ENCODE data around the gene FMC1. TPM values are rescaled to one million over a fixed set of nuclear protein-coding genes. Genes with fewer than 3 reads are reported as not detected.

Gene FMC1
- total RNA-seq, result 48.0 TPM

- peak within 1 kb of the TSS; percentile 95 to 100 (median 98) for H3K4me3 ChIP-seq (ENCODE audit: low read length in 3 of 3)
- no peaks in the 10 kb centered on the region for H3K27me3 ChIP-seq (ENCODE audit: control insufficient read depth in 3 of 3, insufficient read depth in 3 of 3, low read length in 3 of 3)
- H3K4me1 ChIP-seq (ENCODE audit: control insufficient read depth in 3 of 3, insufficient read depth in 3 of 3, low read length in 3 of 3), result peaks cover 9 to 12% (median 11%) of the 10 kb centered on the region in 3 donors
- H3K36me3 ChIP-seq (ENCODE audit: control insufficient read depth in 3 of 3, insufficient read depth in 3 of 3, low read length in 3 of 3), result peaks cover 4 to 5% (median 4%) of the 10 kb centered on the region in 3 donors
- peaks cover 0 to 2% (median 0%) of the 10 kb centered on the region in 3 donors for H3K9me3 ChIP-seq (ENCODE audit: control insufficient read depth in 3 of 3, low read length in 3 of 3)
- peak within 1 kb of the TSS; percentile 98 to 100 (median 100) for H3K9ac ChIP-seq (ENCODE audit: low read depth in 1 of 3, low read length in 3 of 3)
- peak within 1 kb of the TSS; percentile 100 for H3K27ac ChIP-seq (ENCODE audit: low read depth, low read length)
Observed at GRCh38 chr7:139341058-139341775, at the start of gene FMC1. Gene FMC1, plus strand, starts transcription at chr7:139341337. Its CDS starts 48 bp downstream, at chr7:139341385.

GRCh38 chr7:139292821-139293220 is 48.3 kb upstream of the FMC1 start:
- Histone ChIP-seq H3K27me3 (ENCODE audit: control insufficient read depth in 3 of 3, insufficient read depth in 3 of 3, low read length in 3 of 3) (no peaks in the 10 kb centered on the region), H3K9ac (ENCODE audit: low read depth in 1 of 3, low read length in 3 of 3) (no peak overlapping the region), H3K36me3 (ENCODE audit: control insufficient read depth in 3 of 3, insufficient read depth in 3 of 3, low read length in 3 of 3) (peaks cover 7 to 27% (median 14%) of the 10 kb centered on the region in 3 donors)

GRCh38 chr7:139293534-139293933 is 47.6 kb upstream of the FMC1 start:
- Histone ChIP-seq H3K27me3 (ENCODE audit: control insufficient read depth in 3 of 3, insufficient read depth in 3 of 3, low read length in 3 of 3) (no peaks in the 10 kb centered on the region), H3K36me3 (ENCODE audit: control insufficient read depth in 3 of 3, insufficient read depth in 3 of 3, low read length in 3 of 3) (peaks cover 9 to 27% (median 19%) of the 10 kb centered on the region in 3 donors), H3K4me3 (ENCODE audit: low read length in 3 of 3) (no peak overlapping the region), H3K9ac (ENCODE audit: low read depth in 1 of 3, low read length in 3 of 3) (no peak overlapping the region), H3K9me3 (ENCODE audit: control insufficient read depth in 3 of 3, low read length in 3 of 3) (no peaks in the 10 kb centered on the region), H3K4me1 (ENCODE audit: control insufficient read depth in 3 of 3, insufficient read depth in 3 of 3, low read length in 3 of 3) (no peaks in the 10 kb centered on the region), H3K27ac (ENCODE audit: low read depth, low read length) (no peak overlapping the region)

More at GRCh38 chr7:139292821-139293220, 48.3 kb upstream of the FMC1 start:
- no peaks in the 10 kb centered on the region for H3K9me3 ChIP-seq (ENCODE audit: control insufficient read depth in 3 of 3, low read length in 3 of 3)
- no peaks in the 10 kb centered on the region for H3K4me1 ChIP-seq (ENCODE audit: control insufficient read depth in 3 of 3, insufficient read depth in 3 of 3, low read length in 3 of 3)
- H3K4me3 ChIP-seq (ENCODE audit: low read length in 3 of 3), result no peak overlapping the region
- no peak overlapping the region for H3K27ac ChIP-seq (ENCODE audit: low read depth, low read length)

- H3K4me1 ChIP-seq (ENCODE audit: control insufficient read depth in 3 of 3, insufficient read depth in 3 of 3, low read length in 3 of 3), result no peaks in the 10 kb centered on the region
- peaks cover 10 to 27% (median 26%) of the 10 kb centered on the region in 3 donors for H3K36me3 ChIP-seq (ENCODE audit: control insufficient read depth in 3 of 3, insufficient read depth in 3 of 3, low read length in 3 of 3)
- no peak overlapping the region for H3K9ac ChIP-seq (ENCODE audit: low read depth in 1 of 3, low read length in 3 of 3)
- no peaks in the 10 kb centered on the region for H3K9me3 ChIP-seq (ENCODE audit: control insufficient read depth in 3 of 3, low read length in 3 of 3)
- no peak overlapping the region for H3K4me3 ChIP-seq (ENCODE audit: low read length in 3 of 3)
- no peak overlapping the region for H3K27ac ChIP-seq (ENCODE audit: low read depth, low read length)
- no peaks in the 10 kb centered on the region for H3K27me3 ChIP-seq (ENCODE audit: control insufficient read depth in 3 of 3, insufficient read depth in 3 of 3, low read length in 3 of 3)
Observed at GRCh38 chr7:139294241-139294640, 46.9 kb upstream of the FMC1 start.

GRCh38 chr7:139294951-139295575 is 46.1 kb upstream of the FMC1 start:
- Histone ChIP-seq H3K27ac (ENCODE audit: low read depth, low read length) (no peak overlapping the region), H3K36me3 (ENCODE audit: control insufficient read depth in 3 of 3, insufficient read depth in 3 of 3, low read length in 3 of 3) (peaks cover 10 to 27% (median 27%) of the 10 kb centered on the region in 3 donors), H3K4me3 (ENCODE audit: low read length in 3 of 3) (no peak overlapping the region), H3K4me1 (ENCODE audit: control insufficient read depth in 3 of 3, insufficient read depth in 3 of 3, low read length in 3 of 3) (no peaks in the 10 kb centered on the region), H3K27me3 (ENCODE audit: control insufficient read depth in 3 of 3, insufficient read depth in 3 of 3, low read length in 3 of 3) (no peaks in the 10 kb centered on the region), H3K9ac (ENCODE audit: low read depth in 1 of 3, low read length in 3 of 3) (no peak overlapping the region), H3K9me3 (ENCODE audit: control insufficient read depth in 3 of 3, low read length in 3 of 3) (no peaks in the 10 kb centered on the region)

GRCh38 chr7:139297795-139298194 is 43.3 kb upstream of the FMC1 start:
- H3K9me3 ChIP-seq (ENCODE audit: control insufficient read depth in 3 of 3, low read length in 3 of 3), result no peaks in the 10 kb centered on the region
- H3K4me1 ChIP-seq (ENCODE audit: control insufficient read depth in 3 of 3, insufficient read depth in 3 of 3, low read length in 3 of 3), result no peaks in the 10 kb centered on the region
- no peak overlapping the region for H3K4me3 ChIP-seq (ENCODE audit: low read length in 3 of 3)
- no peaks in the 10 kb centered on the region for H3K27me3 ChIP-seq (ENCODE audit: control insufficient read depth in 3 of 3, insufficient read depth in 3 of 3, low read length in 3 of 3)
- peaks cover 9 to 26% (median 25%) of the 10 kb centered on the region in 3 donors for H3K36me3 ChIP-seq (ENCODE audit: control insufficient read depth in 3 of 3, insufficient read depth in 3 of 3, low read length in 3 of 3)
- H3K27ac ChIP-seq (ENCODE audit: low read depth, low read length), result no peak overlapping the region
- H3K9ac ChIP-seq (ENCODE audit: low read depth in 1 of 3, low read length in 3 of 3), result no peak overlapping the region

GRCh38 chr7:139299296-139299695 is 41.8 kb upstream of the FMC1 start:
- H3K27me3 ChIP-seq (ENCODE audit: control insufficient read depth in 3 of 3, insufficient read depth in 3 of 3, low read length in 3 of 3), result no peaks in the 10 kb centered on the region
- no peaks in the 10 kb centered on the region for H3K9me3 ChIP-seq (ENCODE audit: control insufficient read depth in 3 of 3, low read length in 3 of 3)
- H3K9ac ChIP-seq (ENCODE audit: low read depth in 1 of 3, low read length in 3 of 3), result no peak overlapping the region
- H3K4me1 ChIP-seq (ENCODE audit: control insufficient read depth in 3 of 3, insufficient read depth in 3 of 3, low read length in 3 of 3), result no peaks in the 10 kb centered on the region
- H3K4me3 ChIP-seq (ENCODE audit: low read length in 3 of 3), result no peak overlapping the region
- no peak overlapping the region for H3K27ac ChIP-seq (ENCODE audit: low read depth, low read length)
- H3K36me3 ChIP-seq (ENCODE audit: control insufficient read depth in 3 of 3, insufficient read depth in 3 of 3, low read length in 3 of 3), result peaks cover 8 to 23% (median 22%) of the 10 kb centered on the region in 3 donors

- no peaks in the 10 kb centered on the region for H3K4me1 ChIP-seq (ENCODE audit: control insufficient read depth in 3 of 3, insufficient read depth in 3 of 3, low read length in 3 of 3)
- peaks cover 5 to 25% (median 21%) of the 10 kb centered on the region in 3 donors for H3K36me3 ChIP-seq (ENCODE audit: control insufficient read depth in 3 of 3, insufficient read depth in 3 of 3, low read length in 3 of 3)
- no peak overlapping the region for H3K27ac ChIP-seq (ENCODE audit: low read depth, low read length)
Observed at GRCh38 chr7:139300390-139300789, 40.7 kb upstream of the FMC1 start.

GRCh38 chr7:139304517-139304916 is 36.6 kb upstream of the FMC1 start:
- Histone ChIP-seq H3K9ac (ENCODE audit: low read depth in 1 of 3, low read length in 3 of 3) (no peak overlapping the region), H3K27ac (ENCODE audit: low read depth, low read length) (no peak overlapping the region), H3K9me3 (ENCODE audit: control insufficient read depth in 3 of 3, low read length in 3 of 3) (no peaks in the 10 kb centered on the region), H3K36me3 (ENCODE audit: control insufficient read depth in 3 of 3, insufficient read depth in 3 of 3, low read length in 3 of 3) (peaks cover 0 to 11% (median 5%) of the 10 kb centered on the region in 3 donors), H3K4me1 (ENCODE audit: control insufficient read depth in 3 of 3, insufficient read depth in 3 of 3, low read length in 3 of 3) (no peaks in the 10 kb centered on the region), H3K4me3 (ENCODE audit: low read length in 3 of 3) (no peak overlapping the region), H3K27me3 (ENCODE audit: control insufficient read depth in 3 of 3, insufficient read depth in 3 of 3, low read length in 3 of 3) (no peaks in the 10 kb centered on the region)

More at GRCh38 chr7:139300390-139300789, 40.7 kb upstream of the FMC1 start:
- H3K4me3 ChIP-seq (ENCODE audit: low read length in 3 of 3), result no peak overlapping the region
- no peaks in the 10 kb centered on the region for H3K27me3 ChIP-seq (ENCODE audit: control insufficient read depth in 3 of 3, insufficient read depth in 3 of 3, low read length in 3 of 3)
- H3K9me3 ChIP-seq (ENCODE audit: control insufficient read depth in 3 of 3, low read length in 3 of 3), result no peaks in the 10 kb centered on the region
- H3K9ac ChIP-seq (ENCODE audit: low read depth in 1 of 3, low read length in 3 of 3), result no peak overlapping the region

GRCh38 chr7:139317939-139318505 is 23.1 kb upstream of the FMC1 start:
- Histone ChIP-seq H3K9me3 (ENCODE audit: control insufficient read depth in 3 of 3, low read length in 3 of 3) (no peaks in the 10 kb centered on the region), H3K9ac (ENCODE audit: low read depth in 1 of 3, low read length in 3 of 3) (no peak overlapping the region), H3K36me3 (ENCODE audit: control insufficient read depth in 3 of 3, insufficient read depth in 3 of 3, low read length in 3 of 3) (no peaks in the 10 kb centered on the region), H3K4me3 (ENCODE audit: low read length in 3 of 3) (no peak overlapping the region), H3K27me3 (ENCODE audit: control insufficient read depth in 3 of 3, insufficient read depth in 3 of 3, low read length in 3 of 3) (no peaks in the 10 kb centered on the region), H3K4me1 (ENCODE audit: control insufficient read depth in 3 of 3, insufficient read depth in 3 of 3, low read length in 3 of 3) (peaks cover 0 to 9% (median 8%) of the 10 kb centered on the region in 3 donors), H3K27ac (ENCODE audit: low read depth, low read length) (no peak overlapping the region)
